Liver (tissue), 9 donors: ENCODE results near the gene CEP162. TPM values are rescaled to one million over a fixed set of nuclear protein-coding genes. Genes with fewer than 3 reads are reported as not detected.

Experiments used
- DNase-seq: peaks from one replicate; pipeline ENCODE4 v3.0.0-alpha.2; 2017; ENCODE audit warnings: low spot score
- H3K27ac ChIP-seq, 2 donors: one replicate each; pipeline ENCODE4 v1.7.0; 2013; ENCODE audit warnings: inconsistent platforms in 2 of 2, low read length in 2 of 2, control low read depth in 1 of 2, low read depth in 1 of 2, mild to moderate bottlenecking in 1 of 2
- H3K27me3 ChIP-seq, 4 donors: one replicate each; pipeline versions ENCODE4 v1.6.1 to v1.7.0; 2013; ENCODE audit warnings: low read length in 3 of 4, inconsistent platforms in 1 of 4, mild to moderate bottlenecking in 1 of 4, moderate library complexity in 1 of 4; ENCODE audit not compliant: control insufficient read depth in 4 of 4, insufficient read depth in 4 of 4
- H3K36me3 ChIP-seq, 4 donors: one replicate each; pipeline versions ENCODE4 v1.6.1 to v1.7.0; 2013; ENCODE audit warnings: low read length in 3 of 4, mild to moderate bottlenecking in 3 of 4, low read depth in 1 of 4, moderate library complexity in 1 of 4; ENCODE audit not compliant: control insufficient read depth in 4 of 4, insufficient read depth in 3 of 4
- H3K4me1 ChIP-seq, 4 donors: one replicate each; pipeline versions ENCODE4 v1.6.1 to v1.7.0; 2013; ENCODE audit warnings: low read length in 3 of 4, mild to moderate bottlenecking in 3 of 4, moderate library complexity in 1 of 4; ENCODE audit not compliant: control insufficient read depth in 4 of 4, insufficient read depth in 4 of 4
- H3K4me3 ChIP-seq, 3 donors: one replicate each; pipeline versions ENCODE4 v1.6.1 to v1.7.0; 2013; ENCODE audit warnings: low read length in 3 of 3, control low read depth in 1 of 3, low read depth in 1 of 3, mild to moderate bottlenecking in 1 of 3
- H3K9ac ChIP-seq, 2 donors: one replicate each; pipeline ENCODE4 v1.7.0; 2013; ENCODE audit warnings: low read length in 2 of 2, mild to moderate bottlenecking in 2 of 2, moderate library complexity in 2 of 2, control low read depth in 1 of 2, low read depth in 1 of 2
- H3K9me3 ChIP-seq, 4 donors: one replicate each; pipeline versions ENCODE4 v1.6.1 to v1.7.0; 2013; ENCODE audit warnings: low read length in 3 of 4; ENCODE audit not compliant: control insufficient read depth in 4 of 4
- EGR1 ChIP-seq, 2 donors: IDR thresholded peaks; 2 replicates each; pipeline ENCODE4 v1.6.1; 2016 to 2018; ENCODE audit warnings: antibody characterized with exemption in 2 of 2, low read depth in 2 of 2
- FOXA1 ChIP-seq: IDR thresholded peaks from 2 replicates; pipeline ENCODE4 v1.6.1; 2016; ENCODE audit warnings: antibody characterized with exemption
- FOXA2 ChIP-seq: IDR thresholded peaks from 2 replicates; pipeline ENCODE4 v1.6.1; 2016; ENCODE audit warnings: antibody characterized with exemption
- HNF4A ChIP-seq, 2 donors: conservative IDR thresholded peaks; 2 replicates each; pipeline ENCODE4 v1.6.1; 2016; ENCODE audit warnings: antibody characterized with exemption in 2 of 2, mild to moderate bottlenecking in 2 of 2
- TAF1 ChIP-seq: conservative IDR thresholded peaks from 2 replicates; pipeline ENCODE4 v1.6.1; 2016; ENCODE audit warnings: antibody characterized with exemption, mild to moderate bottlenecking
- WGBS: extraction: QIAGEN DNeasy Blood & Tissue Kit; methylation state at CpG from one replicate; pipeline ENCODE4 v1.1.7; 2013; 5-methylcytosine and 5-hydroxymethylcytosine counted together
- polyA plus RNA-seq, 2 donors: library from polyadenylated mRNA; stranded (reverse) in 1 of 2; unstranded in 1 of 2; fragments of 200-250 nt in 1 of 2; fragments of >200 nt in 1 of 2; fragmentation: Nextera tagmentation in 1 of 2; extraction: Ambion mirVana in 1 of 2; gene quantifications; one replicate each; pipeline versions ENCODE4 v1.2.1 to v1.2.3, GENCODE V29; 2013 to 2015
- total RNA-seq, 2 donors: library from RNA; depleted of rRNA; stranded (reverse); fragments of >200 nt; gene quantifications; one replicate each; pipeline ENCODE4 v1.2.3, GENCODE V29; 2014
- TF ChIP-seq, protein P1 (sequence below): IDR thresholded peaks from 2 replicates; pipeline ENCODE4 v1.6.1; 2016; ENCODE audit warnings: antibody characterized with exemption, mild to moderate bottlenecking
- TF ChIP-seq, protein P2 (sequence below): fragments of 150-350 bp; IDR thresholded peaks from 2 replicates; pipeline ENCODE4 v1.5.1; 2017; ENCODE audit warnings: improper control_type of control experiment, low read depth, low read length; ENCODE audit not compliant: missing input control
- donor health status: healthy.
- donor health status: healthy.
- donor health status: healthy.
- donor health status: healthy.
- donor health status: healthy.

CEP162 gene
- total and polyA plus RNA-seq, 4 donors: 0.87 to 4.4 (median 2.6) TPM

- Histone ChIP-seq H3K27me3 (no peaks in the 10 kb centered on the region), H3K27ac (no peak overlapping the region), H3K9me3 (no peaks in the 10 kb centered on the region), H3K4me1 (no peaks in the 10 kb centered on the region), H3K4me3 (no peak overlapping the region), H3K9ac (no peak overlapping the region), H3K36me3 (no peaks in the 10 kb centered on the region)
- DNase-seq: no peak
- no peak for TF ChIP-seq EGR1 (IDR thresholded peaks at IDR 0.05; ENCODE audit: low read depth in 2 of 2)
- no peak for TF ChIP-seq FOXA1
- TF ChIP-seq, protein P1, sequence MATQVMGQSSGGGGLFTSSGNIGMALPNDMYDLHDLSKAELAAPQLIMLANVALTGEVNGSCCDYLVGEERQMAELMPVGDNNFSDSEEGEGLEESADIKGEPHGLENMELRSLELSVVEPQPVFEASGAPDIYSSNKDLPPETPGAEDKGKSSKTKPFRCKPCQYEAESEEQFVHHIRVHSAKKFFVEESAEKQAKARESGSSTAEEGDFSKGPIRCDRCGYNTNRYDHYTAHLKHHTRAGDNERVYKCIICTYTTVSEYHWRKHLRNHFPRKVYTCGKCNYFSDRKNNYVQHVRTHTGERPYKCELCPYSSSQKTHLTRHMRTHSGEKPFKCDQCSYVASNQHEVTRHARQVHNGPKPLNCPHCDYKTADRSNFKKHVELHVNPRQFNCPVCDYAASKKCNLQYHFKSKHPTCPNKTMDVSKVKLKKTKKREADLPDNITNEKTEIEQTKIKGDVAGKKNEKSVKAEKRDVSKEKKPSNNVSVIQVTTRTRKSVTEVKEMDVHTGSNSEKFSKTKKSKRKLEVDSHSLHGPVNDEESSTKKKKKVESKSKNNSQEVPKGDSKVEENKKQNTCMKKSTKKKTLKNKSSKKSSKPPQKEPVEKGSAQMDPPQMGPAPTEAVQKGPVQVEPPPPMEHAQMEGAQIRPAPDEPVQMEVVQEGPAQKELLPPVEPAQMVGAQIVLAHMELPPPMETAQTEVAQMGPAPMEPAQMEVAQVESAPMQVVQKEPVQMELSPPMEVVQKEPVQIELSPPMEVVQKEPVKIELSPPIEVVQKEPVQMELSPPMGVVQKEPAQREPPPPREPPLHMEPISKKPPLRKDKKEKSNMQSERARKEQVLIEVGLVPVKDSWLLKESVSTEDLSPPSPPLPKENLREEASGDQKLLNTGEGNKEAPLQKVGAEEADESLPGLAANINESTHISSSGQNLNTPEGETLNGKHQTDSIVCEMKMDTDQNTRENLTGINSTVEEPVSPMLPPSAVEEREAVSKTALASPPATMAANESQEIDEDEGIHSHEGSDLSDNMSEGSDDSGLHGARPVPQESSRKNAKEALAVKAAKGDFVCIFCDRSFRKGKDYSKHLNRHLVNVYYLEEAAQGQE: no peak
- no peak for TF ChIP-seq TAF1
- no peak for TF ChIP-seq FOXA2
- TF ChIP-seq, protein P2, sequence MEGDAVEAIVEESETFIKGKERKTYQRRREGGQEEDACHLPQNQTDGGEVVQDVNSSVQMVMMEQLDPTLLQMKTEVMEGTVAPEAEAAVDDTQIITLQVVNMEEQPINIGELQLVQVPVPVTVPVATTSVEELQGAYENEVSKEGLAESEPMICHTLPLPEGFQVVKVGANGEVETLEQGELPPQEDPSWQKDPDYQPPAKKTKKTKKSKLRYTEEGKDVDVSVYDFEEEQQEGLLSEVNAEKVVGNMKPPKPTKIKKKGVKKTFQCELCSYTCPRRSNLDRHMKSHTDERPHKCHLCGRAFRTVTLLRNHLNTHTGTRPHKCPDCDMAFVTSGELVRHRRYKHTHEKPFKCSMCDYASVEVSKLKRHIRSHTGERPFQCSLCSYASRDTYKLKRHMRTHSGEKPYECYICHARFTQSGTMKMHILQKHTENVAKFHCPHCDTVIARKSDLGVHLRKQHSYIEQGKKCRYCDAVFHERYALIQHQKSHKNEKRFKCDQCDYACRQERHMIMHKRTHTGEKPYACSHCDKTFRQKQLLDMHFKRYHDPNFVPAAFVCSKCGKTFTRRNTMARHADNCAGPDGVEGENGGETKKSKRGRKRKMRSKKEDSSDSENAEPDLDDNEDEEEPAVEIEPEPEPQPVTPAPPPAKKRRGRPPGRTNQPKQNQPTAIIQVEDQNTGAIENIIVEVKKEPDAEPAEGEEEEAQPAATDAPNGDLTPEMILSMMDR: no peak
- no peak for TF ChIP-seq HNF4A (conservative IDR thresholded peaks at IDR 0.05)
Observed at GRCh38 chr6:84095156-84095555, 132.3 kb downstream of the CEP162 start.

- Histone ChIP-seq H3K36me3 (no peaks in the 10 kb centered on the region), H3K27ac (no peak overlapping the region), H3K9me3 (no peaks in the 10 kb centered on the region), H3K27me3 (no peaks in the 10 kb centered on the region), H3K4me3 (no peak overlapping the region), H3K4me1 (no peaks in the 10 kb centered on the region), H3K9ac (no peak overlapping the region)
- DNase-seq: no peak
- TF ChIP-seq, protein P2: no peak
- 77% methylated on average over 4 of the region's 4 CpGs for WGBS
Observed at GRCh38 chr6:84093441-84094435, 133.7 kb downstream of the CEP162 start.
